ENCODE results near the gene EEF2.

The EEF2 gene

DNA sequence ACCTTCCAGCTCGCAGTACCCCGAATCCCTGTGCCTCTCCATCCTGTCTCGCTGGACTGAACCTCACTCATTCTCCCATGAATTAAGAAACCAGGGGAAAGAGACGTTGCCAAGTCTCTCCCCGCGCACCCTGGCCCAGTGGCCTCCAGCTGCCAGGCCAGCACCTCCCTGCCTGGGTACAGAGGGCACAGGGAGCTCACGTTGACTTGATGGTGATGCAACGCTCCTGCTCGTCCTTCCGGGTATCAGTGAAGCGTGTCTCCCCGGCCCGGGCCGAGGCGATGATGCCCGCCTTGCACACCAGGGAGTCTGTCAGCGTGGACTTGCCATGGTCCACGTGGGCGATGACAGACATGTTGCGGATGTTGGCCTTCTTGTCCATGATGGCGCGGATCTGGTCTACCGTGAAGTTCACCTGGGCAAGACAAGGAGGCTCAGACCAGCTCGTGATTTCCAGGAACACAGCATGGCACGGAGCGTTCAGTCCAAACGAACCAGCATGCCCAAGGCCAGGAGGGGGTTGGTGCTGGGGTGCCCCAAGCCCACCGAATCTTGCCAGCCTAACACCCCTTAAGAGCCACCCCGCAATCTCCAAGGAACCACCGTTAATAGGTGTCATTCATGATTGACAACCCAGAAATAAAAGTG, 1.2 kb downstream of the EEF2 start:
- no peak for DNase-seq

DNA sequence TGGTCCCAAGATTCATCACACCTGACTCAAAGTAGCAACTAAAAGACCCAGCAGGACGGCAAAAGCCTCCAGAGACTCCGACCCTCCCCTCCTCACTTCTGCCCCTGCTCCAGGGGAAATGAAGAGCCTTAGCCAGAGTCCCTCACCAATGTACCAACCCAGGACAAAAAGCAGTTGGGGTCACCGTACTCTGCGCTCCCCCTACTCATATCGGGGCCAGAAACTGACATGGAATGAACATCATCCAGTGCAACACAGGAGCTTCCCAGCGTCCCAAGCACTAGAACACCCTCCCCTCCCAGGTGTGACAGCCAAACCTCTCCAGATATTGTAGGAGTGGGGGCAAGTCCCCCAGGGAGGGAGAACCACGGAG, 1.7 kb downstream of the EEF2 start:
- DNase-seq, result no peak

DNA sequence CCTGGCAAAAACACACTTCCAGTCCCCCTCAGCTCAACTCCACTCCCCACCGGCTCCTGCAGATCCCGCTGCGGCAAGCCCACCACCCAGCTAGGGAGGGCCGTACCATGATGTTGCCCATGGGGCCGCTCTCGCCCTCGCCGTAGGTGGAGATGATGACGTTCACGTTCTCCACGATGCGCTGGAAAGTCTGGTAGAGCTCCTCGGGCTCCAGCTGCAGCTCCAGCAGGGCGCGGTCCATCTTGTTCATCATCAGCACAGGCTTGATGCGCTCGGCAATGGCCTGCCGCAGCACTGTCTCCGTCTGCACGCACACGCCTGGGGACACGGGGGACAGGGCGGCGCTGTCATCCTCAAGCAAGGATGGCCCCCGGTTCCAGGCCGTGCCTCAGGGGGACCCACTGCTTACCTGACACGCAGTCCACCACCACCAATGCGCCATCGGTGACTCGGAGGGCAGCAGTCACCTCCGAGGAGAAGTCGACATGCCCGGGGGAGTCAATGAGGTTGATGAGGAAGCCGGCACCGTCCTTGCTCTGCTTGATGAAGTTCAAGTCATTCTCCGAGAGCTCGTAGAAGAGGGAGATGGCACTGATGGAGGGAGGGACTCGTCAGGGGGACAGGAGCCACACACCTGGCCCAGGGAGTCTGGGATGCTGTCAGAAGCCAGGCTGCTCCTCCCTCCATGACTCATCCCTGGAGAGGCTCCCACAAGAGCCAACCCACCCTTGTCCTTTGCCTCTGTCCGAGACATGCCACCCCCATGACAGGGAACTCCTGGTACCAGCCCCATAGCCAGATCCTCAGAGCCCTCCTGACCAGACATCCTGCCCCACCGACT, 2.3 kb downstream of the EEF2 start:
- peak; percentile 60 for DNase-seq

DNA sequence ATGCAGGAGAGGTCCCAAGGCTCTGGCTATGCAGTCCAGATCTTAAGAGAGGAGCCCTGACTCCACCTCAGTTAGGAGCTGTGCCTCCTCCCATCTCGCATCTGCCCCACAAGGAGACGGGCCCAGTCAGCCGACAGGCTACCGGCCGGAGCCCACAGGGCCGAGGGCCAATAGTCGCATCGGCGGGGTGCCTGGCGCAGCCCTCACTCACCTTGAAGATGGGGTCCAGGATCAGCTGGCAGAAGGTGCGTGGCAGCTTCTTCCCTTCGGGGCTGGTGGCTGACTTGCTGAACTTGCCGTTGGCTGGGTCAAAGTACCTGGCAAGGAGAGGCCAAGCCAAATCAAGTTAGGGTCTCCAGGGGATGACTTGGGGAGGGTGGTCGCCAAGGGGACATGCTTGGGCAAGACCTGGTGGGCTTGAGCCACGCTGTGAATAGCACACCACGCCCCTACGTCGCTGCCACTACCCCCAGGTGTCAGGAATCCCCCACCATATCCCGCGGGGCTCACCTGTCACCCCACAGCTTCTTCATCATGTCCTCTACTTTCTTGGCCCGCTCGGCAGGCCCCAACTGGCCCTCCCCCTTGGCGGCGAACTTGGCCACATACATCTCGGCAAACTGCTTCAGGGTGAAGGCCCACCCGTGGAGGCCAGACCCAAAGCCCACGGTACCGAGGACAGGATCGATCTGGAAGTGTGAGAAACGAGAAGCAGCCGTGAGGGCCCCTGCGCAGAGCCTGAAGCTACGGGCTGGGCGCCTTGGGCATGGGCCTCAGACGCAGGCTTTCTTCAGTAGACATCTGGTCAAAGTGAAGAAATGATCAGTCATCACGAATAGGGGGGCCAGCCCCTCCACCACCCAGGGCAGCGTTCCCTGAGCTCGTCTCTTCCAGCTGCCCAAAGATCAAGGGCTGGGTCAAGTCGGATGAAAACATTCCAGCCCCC, 3.3 kb downstream of the EEF2 start:
- no peak for DNase-seq

DNA sequence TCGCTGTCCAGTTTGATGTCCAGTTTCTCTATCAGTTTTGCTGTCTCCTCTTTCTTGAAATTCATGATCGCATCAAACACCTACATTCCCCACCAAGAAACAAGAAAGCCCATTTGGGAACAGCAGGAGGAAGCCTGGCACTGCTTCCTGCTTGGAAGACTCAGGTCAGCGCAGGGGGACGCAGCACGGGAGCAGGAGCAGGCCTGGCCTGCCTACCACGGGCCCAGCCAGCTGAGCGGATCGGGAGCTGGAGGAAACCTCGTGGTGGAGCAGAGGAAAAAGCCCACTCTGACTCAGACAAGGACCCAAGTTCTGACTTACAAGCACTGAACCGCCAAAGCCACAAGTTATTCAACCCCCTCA, 3.9 kb downstream of the EEF2 start:
- DNase-seq, result no peak

DNA sequence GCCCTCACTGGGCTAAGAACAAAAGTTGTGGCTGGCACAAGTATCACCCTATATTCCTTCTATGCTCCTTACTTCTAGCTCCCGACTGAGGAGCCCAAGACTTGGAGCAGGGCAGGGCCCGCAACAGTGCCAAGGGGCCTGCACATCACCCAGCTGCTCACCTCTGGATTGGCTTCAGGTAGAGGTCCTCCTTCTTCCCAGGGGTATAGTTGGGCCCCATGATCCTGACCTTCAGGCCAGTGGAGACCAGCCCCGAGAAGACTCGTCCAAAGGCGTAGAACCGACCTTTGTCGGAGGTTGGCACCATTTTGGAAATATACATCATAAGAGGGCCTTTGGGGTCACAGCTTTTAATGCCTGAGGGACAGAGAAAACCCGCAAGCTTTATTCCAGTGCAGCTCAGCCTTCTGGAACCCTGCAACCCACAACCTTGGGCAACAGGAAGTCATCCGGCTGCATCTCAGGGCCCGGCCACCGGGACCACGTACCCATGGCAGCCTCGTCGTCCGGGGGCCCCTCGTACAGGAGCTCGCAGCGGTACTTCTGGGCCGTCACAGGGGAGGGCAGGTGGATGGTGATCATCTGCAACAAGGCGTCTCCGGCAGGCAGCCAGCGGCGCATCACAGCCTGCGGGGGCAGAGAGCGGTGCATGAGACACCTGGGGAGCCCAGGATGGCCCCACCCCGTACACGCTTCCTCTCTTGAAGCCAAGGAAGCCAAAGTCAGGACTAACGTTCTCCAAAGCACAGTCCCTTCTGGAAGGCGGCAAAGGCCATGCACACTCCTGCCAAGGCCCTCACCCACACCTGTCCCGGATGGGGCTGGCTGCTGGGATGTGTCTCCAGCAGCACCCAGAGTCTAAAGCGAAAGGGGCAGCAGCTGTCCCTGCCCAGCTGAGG, 4.7 kb downstream of the EEF2 start:
- no peak for DNase-seq

DNA sequence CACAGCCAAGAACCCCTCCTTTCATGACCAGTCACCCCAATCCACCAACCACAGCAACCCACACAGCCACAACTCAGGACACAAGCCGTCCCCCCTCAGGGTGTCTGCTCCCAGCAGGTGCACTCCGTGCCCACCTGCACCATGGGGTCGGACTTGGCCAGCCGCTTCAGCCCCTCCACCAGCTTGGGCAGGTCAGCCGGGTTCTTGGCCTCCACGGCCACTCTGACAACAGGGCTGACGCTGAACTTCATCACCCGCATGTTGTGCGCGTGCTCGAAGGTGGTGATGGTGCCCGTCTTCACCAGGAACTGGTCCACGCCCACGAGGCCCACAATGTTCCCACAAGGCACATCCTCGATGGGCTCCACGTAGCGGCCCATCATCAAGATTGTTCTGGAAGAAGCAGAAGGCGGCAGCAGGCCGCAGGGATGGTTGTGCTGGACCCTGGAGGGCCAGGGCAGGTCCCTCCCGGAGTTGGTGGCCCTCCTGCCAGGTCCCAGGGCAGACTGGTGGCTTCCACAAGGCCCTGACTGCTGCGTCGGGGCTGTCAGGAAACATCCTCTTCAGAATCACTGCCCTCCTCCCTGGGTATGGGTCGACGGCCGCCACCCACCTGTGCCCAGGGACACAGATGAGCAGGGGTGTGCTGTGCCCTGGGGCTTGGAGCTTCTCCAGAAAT, 5.5 kb downstream of the EEF2 start:
- no peak for DNase-seq

DNA sequence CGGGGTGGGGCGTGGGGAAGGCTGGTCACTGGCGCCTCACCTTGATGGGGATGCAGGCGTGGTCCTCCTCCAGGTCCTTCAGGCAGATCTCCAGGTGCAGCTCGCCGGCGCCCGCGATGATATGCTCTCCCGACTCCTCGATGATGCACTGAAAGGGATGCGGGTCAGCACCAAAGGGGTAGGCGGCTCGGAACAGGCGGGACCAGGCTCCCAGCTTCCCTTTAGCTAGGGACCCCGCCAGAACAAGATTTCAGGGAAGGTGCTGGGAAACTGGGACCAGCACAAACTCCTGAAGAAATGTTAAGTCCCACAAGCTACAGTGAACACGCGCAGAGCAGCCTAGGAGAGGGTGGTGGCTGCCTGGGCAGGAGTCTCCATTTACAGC, 6.0 kb downstream of the EEF2 start:
- no peak for DNase-seq

DNA sequence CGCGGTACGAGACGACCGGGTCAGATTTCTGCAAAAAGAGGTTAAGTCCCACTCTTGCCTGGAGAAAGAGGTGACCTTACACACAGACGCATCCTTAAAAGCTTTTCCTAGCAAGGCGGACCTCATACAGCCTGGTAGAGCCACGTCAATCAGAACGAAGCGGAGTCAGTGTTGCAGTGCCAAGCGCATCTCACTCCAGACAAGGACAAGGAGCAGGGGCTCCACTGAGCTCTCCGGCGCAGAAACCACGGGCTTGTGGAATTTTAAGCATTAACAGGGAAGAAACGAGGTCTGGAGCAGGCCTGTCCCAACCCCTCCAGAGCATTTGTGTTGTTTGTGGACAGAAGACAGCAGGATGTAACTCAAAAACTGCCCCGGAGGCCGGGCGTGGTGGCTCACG, 7.1 kb downstream of the EEF2 start:
- DNase-seq, result no peak

DNA sequence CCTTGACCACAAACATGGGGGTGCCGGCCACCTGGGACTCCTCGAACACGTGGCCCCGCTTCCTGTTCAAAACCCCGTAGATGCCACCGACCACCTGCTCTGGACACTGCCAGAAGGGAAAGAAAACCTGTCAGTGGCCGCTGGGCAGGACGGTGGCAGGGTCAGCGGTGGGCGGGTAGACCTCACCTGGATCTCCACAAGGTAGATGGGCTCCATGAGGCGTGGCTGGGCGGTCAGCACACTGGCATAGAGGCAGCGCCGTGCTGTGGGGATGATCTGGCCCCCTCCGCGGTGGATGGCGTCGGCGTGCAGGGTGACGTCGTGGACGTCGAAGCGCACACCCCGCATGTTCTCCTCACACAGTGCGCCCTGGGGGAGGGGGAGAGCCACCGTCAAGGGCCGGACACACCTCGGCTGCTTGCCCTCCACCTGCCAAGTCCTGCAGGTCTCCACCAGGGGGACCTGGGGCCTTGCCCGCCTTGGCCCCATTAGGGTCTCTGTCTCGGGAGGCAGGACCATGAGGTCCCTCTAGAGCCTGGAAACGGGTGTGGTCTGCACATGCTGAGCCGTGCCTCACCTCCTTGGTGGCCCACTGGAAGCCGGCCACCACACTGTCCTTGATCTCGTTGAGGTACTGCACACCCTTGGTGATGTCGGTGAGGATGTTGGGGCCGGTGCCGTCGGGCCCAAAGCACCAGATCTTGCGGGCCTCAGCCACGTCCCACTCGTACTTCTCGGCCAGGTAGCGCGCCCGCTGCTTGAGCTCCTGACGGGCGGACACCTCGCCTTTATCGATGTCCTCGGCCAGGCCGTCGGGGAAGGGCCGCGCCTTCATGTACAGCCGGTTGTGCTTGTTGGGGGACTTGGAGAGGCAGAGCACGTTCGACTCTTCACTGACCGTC, 7.8 kb downstream of the EEF2 start:
- DNase-seq, result no peak

DNA sequence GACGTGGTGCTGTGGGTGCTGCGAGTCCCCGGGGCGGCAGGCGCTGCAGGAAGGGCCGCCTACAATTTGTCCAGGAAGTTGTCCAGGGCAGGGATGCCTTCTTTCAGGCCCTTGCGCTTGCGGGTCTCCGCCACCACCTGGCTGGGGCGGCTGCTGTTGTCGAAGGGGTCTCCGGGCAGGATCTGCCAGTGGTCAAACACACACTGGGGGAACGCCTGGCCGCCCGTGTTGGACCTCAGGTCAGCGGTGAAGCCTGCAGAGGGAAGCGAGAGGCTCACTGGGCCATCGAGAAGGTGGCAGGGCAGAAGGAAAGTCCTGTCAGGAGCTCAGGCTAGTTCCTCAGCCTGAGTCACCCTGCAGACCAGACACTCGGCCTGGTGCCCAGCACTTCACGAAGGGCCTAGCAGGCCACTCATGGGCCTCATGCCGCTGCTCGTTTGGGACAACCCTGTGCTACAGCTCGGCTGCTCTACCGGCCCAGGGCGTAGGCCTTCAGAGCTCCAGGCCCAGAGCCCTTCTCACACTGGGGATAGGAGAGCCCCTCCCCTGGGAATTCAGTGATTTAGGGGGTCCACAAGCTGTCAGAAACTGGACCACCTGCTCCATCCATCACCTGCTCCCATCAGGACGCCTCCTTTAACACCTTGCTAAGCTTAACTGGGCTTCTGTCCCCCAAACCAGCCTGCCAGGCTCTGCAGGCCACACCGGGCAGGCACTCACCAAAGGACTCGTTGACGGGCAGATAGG, 8.6 kb downstream of the EEF2 start:
- no peak for DNase-seq

DNA sequence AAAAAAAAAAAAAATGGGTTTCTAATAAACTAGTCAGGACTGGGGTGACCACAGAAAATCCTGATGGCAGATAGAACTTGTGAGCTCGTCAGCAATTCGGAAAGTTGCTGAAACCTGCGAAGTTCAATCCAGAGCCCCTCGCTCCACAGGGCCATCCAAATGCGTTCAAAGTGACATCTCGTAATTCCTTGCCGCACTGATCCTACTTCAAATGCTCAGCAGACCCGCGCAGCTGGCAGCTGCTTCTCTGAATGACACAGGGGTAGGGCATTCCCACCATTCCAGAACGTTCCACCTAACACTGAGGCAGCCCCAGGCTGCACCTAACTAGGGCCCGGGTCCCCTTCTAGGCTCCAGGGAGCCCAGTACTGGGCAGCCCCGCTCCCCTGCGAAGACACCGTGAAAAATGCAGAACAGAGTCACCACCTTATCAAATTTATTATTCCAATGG, 9.6 kb downstream of the EEF2 start:
- no peak for DNase-seq

DNA sequence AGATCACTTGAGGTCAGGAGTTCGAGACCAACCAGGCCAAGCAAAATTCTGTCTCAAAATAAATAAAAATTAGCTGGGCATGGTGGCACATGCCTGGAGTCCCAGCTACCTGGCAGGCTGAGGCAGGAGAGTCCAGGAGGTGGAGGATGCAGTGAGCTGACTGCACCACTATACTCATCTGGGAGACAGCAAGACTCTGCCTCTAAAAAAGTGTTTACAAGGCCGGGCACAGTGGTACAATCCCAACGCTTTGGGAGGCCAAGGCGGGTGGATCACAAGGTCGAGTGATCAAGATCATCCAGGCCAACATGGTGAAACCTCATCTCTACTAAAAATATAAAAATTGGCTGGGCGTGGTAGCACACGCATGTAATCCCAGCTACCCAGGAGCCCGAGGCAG, 10.1 kb downstream of the EEF2 start:
- no peak for DNase-seq

DNA sequence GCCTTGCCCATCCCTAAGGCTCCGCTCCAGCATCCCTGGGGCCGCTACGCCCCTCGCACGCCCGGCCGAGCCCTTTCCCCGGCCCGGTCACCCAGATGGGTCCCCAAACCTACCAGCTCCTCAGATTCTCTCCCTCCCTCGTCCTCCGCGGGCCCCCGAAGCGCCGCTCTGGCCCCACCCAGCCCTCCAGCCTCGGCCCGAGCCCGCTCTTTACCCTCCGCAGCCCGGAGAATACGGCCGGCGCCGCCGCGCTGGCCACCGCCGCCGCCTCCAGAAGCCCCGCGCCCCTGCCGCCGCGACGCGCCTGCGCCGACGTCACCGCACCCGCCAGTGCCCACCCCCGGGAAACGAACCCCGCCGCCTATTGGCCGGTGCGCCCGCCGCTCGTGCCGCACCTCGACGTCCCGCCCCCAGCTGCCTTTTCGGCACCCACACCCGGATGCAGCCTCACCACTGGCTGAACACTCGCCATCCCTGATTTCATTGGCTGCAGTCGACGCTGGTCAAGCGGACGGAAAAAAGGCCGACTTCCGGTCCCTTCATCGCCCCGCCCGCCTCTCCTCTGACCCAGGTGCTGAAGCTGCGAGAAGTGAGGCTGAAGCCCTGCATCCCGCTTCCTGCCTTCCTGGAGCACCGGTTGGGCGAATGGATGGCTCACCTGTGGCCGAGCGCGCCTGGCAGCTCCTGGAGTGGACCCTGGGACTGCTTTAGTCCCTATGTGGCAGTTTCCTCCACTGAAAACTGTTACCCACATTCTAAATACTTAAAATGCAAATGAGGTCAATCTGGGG, 14.3 kb downstream of the EEF2 start, which contains the start of gene DAPK3:
Gene DAPK3, minus strand, starts transcription at position 292 of the 791 bp plus-strand sequence. CDS start 1,364 bp downstream, outside the sequence.
- DNase-seq, result peak; percentile 98

DNA sequence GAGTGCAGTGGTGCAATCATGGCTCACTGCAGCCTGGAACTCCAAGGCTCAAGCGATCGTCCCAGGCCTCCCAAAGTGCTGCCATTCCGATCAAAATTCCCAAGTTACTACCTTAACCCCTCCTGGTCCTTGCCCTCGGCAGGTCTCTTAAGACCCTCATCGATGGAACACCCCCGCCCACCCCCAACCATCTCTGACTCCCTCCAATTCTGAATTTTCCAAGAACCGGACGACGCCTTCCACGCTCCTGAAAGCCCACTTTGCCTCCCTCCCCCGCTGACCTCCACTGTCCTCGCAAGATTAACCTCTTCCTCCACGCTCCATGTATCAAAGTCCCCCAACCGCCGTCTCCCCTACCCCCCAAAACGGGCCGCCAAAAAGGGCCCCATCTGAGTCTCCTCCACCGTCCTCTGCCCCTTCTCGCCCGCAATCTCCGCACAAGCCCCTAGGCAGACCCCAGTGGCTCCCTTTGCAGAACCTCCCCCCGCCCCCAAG, 14.9 kb downstream of the EEF2 start:
- no peak for DNase-seq

DNA sequence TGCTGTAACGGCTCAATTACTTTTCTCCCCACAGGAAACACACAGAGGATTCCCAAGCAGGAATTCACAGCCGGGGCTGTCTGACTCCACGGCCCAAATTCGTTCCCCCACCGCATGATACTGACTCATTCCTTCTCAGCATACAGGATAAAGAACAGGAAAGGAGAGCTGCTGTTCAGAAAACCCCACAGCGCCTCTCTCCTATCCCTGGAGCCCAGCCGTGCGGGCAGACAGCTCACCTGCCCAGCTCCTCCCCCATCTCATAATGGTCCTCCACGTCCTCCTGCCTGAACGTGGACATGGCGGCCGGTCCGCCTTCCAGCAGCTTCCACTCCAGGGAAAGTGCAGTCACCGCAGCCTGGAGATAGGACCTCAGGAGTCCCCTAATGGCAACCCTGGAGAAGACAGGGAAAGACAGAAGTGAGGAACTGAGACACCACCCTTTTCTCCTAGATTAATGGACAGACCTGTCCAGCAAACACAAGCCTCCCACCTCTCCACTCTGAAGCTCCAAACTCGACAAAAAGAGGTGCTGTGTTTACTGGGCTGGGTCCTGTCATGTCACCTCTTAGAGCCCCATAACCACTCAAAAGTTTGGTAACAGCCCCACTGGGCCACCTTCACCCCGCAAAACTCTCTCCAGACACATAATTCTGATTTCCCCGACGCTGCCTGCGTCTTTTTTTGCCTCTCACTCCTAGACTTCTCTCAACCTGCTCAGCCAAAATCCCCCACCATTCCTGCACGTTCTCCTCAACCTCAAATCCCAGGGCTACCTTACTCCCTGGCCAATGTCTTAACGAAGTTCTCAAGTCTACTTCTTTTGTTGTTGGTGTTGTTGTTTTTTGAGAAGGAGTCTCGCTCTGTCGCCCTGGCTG, 15.6 kb downstream of the EEF2 start:
- DNase-seq, result peak; percentile 93

DNA sequence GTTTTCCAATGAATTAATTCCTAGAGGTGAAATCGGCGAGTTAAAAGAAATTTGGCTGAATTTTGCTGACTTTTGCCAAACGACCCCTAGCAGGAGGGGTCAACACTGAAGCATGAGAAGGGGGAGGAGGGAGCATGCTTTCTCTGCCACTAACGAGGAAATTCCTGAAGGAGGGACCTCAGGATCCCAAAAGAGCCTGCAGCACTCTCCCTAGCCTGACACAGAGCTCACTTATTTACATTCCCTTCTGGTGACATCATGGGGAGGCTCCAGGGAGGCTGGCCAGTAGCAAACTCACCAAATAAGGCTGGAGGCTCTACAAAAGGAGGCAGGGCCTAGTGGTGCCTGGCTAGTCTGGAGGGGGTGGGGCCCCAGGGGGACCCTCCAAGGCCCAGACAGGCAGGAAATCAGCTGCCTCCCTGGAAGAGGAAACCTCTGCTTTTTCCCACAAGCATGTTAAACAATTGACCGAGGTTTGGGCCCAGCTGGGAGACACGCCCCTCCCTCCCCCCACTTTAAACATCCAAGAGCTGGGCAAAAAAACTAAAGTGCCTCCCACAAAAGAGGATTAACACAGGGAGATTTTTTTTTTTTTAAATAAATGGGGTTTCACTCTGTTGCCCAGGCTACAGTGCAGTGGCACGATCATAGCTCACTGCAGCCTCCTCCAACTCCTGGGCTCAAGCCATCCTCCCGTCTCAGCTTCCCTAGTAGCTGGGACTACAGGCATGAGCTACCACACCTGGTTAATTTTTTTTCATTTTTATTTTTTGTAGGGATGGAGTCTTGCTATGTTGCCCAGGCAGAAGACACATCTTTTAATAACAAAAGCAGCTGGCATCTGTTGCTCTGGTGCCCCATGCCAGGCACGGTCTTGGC, 16.5 kb downstream of the EEF2 start:
- peak; percentile 100 for DNase-seq

Data from fibroblast of skin of right biceps (primary cell).